Measurements from ENCODE around the gene SLFN14. TPM values are rescaled to one million over a fixed set of nuclear protein-coding genes. Genes with fewer than 3 reads are reported as not detected.
"Not testable (repeated sequence)": the region's sequence is repeated elsewhere in the genome, so short reads cannot be mapped to it uniquely, and the experiment has no call there.

The SLFN14 gene
- polyA plus RNA-seq, 1 donor, result 0.19 TPM

- not testable (repeated sequence) for DNase-seq
Measured at GRCh38 chr17:35521654-35522256, 38.9 kb downstream of the SLFN14 start.

- DNase-seq, result no peak
Measured at GRCh38 chr17:35521150-35521549, 39.5 kb downstream of the SLFN14 start.

DNA sequence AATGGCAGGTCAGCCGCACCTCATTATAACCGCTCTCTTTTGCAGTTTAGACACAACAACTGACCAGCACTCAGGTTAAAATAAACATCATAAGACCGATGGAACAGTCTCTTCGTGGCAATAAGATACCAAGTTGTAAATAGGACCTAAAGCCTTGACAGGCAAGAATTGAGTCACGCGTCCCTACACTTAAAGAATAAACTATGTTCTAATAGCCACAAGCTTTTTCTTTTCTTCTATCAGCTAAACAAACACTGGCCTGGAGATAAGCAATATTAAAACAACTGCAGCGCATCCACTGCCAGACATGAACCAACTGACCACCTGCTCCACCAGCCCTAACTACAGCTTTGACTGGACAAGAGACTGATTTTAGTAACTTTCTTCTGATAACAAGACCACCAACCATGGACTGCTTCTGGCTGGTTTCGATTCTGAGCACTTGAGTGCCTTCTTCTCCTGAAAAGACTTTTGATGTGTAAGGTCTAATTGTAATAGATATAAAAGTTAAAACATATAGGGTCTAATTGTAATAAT is 40.6 kb downstream of the SLFN14 start:
- no peak for DNase-seq

- DNase-seq, result no peak
Measured at GRCh38 chr17:35519439-35519838, 41.2 kb downstream of the SLFN14 start.

GRCh38 chr17:35518431-35518830 is 42.2 kb downstream of the SLFN14 start:
- not testable (repeated sequence) for DNase-seq

GRCh38 chr17:35515027-35515426 is 45.6 kb downstream of the SLFN14 start:
- no peak for DNase-seq

DNA sequence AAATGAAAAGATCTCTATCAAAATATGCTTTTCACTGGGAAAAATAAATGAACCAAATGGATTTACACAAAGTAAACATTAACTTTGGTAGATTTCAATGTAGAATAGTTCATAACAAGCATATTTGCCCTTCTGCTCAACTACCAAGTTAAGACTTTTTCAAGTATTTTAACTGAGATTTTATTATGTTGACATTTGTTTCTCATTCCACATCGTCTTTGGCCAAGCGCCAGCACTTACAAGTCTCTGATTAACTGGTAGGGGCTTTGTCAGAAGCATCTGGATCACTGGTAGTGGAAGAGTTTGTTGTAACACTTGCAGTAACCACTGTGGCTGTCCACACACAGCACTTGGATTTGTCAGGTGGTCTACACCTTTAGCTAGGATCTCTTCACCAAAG is 46.1 kb downstream of the SLFN14 start:
- no peak for DNase-seq

Other genes starting within 250 kb of the SLFN14 start
- gene SLFN11, start 187.2 kb downstream of the SLFN14 start, polyA plus RNA-seq (ENCODE audit: insufficient read length), result 18.8 TPM
- 8.2 TPM for gene SLFN12, start 128.3 kb downstream of the SLFN14 start, polyA plus RNA-seq (ENCODE audit: insufficient read length)
- gene SLFN13, start 112.1 kb downstream of the SLFN14 start, polyA plus RNA-seq (ENCODE audit: insufficient read length), result 6.9 TPM
- gene SLFN12L, start 23.1 kb downstream of the SLFN14 start, polyA plus RNA-seq (ENCODE audit: insufficient read length), result 0.19 TPM
- gene PEX12, start 17.8 kb upstream of the SLFN14 start, polyA plus RNA-seq (ENCODE audit: insufficient read length), result 7.7 TPM
- gene AP2B1, start 26.5 kb upstream of the SLFN14 start, polyA plus RNA-seq (ENCODE audit: insufficient read length), result 74.1 TPM
- 2.8 TPM for gene RASL10B, start 170.8 kb upstream of the SLFN14 start, polyA plus RNA-seq (ENCODE audit: insufficient read length)
- not detected for gene GAS2L2, start 192.4 kb upstream of the SLFN14 start, polyA plus RNA-seq (ENCODE audit: insufficient read length)
- not detected for gene C17orf50, start 200.1 kb upstream of the SLFN14 start, polyA plus RNA-seq (ENCODE audit: insufficient read length)
- 4.5 TPM for gene MMP28, start 234.8 kb upstream of the SLFN14 start, polyA plus RNA-seq (ENCODE audit: insufficient read length)
- 113 TPM for gene TAF15, start 248.7 kb upstream of the SLFN14 start, polyA plus RNA-seq (ENCODE audit: insufficient read length)